Measurements from ENCODE around the gene ZNF503.

The ZNF503 gene

DNA sequence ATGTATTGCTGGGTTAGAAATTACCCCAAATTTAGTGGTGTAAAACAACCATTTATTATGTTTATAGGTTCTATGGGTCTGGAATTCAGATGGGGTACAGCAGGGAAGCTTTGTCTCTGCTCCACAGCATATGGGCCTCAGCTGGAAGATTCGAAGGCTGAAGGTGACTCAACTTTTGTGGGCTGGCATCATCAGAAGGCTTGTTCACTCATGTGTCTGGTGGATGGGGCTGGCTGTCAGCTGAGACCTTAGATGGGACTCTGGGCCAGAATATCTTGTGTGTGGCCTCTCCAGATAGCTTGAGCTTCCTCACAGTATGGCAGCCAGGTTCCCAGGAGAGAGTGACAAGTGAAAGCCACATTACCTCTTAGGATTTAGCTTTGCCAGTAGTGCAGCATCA lies 45.9 kb downstream of the ZNF503 start:
- H3K36me3 ChIP-seq (ENCODE audit: insufficient read depth, low read length), result no peaks in the 10 kb centered on the region
- H3K4me1 ChIP-seq (ENCODE audit: insufficient read depth, low read length, poor library complexity, severe bottlenecking), result no peaks in the 10 kb centered on the region
- H3K4me3 ChIP-seq (ENCODE audit: low read length, poor library complexity, severe bottlenecking), result no peak overlapping the region
- no peak overlapping the region for H3K4me2 ChIP-seq (ENCODE audit: low read depth, low read length, poor library complexity, severe bottlenecking)
- no peaks in the 10 kb centered on the region for H3K27me3 ChIP-seq (ENCODE audit: insufficient read depth, low read length, poor library complexity, severe bottlenecking)
- H3K9me2 ChIP-seq (replicated peaks; ENCODE audit: low read depth, low read length), result no peaks in the 10 kb centered on the region
- no peaks in the 10 kb centered on the region for H3F3A ChIP-seq (ENCODE audit: low read depth)
- no peak overlapping the region for H2AFZ ChIP-seq (ENCODE audit: low read length)
- H3K9me3 ChIP-seq (ENCODE audit: insufficient read depth, low read depth, low read length), result no peaks in the 10 kb centered on the region
- H4K20me1 ChIP-seq (ENCODE audit: insufficient read depth, low read length, poor library complexity, severe bottlenecking), result no peaks in the 10 kb centered on the region
- TF ChIP-seq EZH2phosphoT487 (IDR thresholded peaks at IDR 0.05; ENCODE audit: borderline replicate concordance), result no peak
- TF ChIP-seq, protein P1, sequence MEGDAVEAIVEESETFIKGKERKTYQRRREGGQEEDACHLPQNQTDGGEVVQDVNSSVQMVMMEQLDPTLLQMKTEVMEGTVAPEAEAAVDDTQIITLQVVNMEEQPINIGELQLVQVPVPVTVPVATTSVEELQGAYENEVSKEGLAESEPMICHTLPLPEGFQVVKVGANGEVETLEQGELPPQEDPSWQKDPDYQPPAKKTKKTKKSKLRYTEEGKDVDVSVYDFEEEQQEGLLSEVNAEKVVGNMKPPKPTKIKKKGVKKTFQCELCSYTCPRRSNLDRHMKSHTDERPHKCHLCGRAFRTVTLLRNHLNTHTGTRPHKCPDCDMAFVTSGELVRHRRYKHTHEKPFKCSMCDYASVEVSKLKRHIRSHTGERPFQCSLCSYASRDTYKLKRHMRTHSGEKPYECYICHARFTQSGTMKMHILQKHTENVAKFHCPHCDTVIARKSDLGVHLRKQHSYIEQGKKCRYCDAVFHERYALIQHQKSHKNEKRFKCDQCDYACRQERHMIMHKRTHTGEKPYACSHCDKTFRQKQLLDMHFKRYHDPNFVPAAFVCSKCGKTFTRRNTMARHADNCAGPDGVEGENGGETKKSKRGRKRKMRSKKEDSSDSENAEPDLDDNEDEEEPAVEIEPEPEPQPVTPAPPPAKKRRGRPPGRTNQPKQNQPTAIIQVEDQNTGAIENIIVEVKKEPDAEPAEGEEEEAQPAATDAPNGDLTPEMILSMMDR (conservative IDR thresholded peaks at IDR 0.05; ENCODE audit: low read length), result no peak
- H3K79me2 ChIP-seq (ENCODE audit: insufficient read depth, low read length), result no peaks in the 10 kb centered on the region
- no peak overlapping the region for H3K9ac ChIP-seq (ENCODE audit: low read depth, low read length, poor library complexity, severe bottlenecking)

DNA sequence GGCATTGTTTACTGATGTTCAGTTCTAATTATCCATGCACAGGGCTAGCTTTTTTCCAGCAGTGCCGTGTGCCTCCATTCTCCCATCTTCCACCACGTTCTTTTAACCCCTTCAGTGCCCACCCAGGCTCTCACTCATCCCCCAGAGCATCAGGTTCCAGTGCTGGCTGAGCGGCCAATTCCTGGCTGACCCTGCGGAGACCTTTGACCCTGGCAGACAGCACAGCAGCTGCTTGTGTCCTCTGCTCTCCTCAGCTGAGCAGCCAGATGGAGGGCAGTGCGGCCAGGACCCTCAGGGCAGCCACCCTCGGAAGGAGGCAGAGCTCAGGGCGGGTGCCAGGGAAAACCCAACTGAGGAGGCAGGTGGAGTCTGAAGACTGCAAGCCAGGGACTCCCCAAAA lies 48.4 kb downstream of the ZNF503 start:
- no peaks in the 10 kb centered on the region for H4K20me1 ChIP-seq (ENCODE audit: insufficient read depth, low read length, poor library complexity, severe bottlenecking)
- H3K4me1 ChIP-seq (ENCODE audit: insufficient read depth, low read length, poor library complexity, severe bottlenecking), result no peaks in the 10 kb centered on the region
- H3K9me2 ChIP-seq (replicated peaks; ENCODE audit: low read depth, low read length), result no peaks in the 10 kb centered on the region
- H3K9ac ChIP-seq (ENCODE audit: low read depth, low read length, poor library complexity, severe bottlenecking), result no peak overlapping the region
- H2AFZ ChIP-seq (ENCODE audit: low read length), result no peak overlapping the region
- H3K4me3 ChIP-seq (ENCODE audit: low read length, poor library complexity, severe bottlenecking), result no peak overlapping the region
- H3K9me3 ChIP-seq (ENCODE audit: insufficient read depth, low read depth, low read length), result no peaks in the 10 kb centered on the region
- H3K79me2 ChIP-seq (ENCODE audit: insufficient read depth, low read length), result no peaks in the 10 kb centered on the region
- H3K4me2 ChIP-seq (ENCODE audit: low read depth, low read length, poor library complexity, severe bottlenecking), result no peak overlapping the region
- no peaks in the 10 kb centered on the region for H3F3A ChIP-seq (ENCODE audit: low read depth)
- H3K27me3 ChIP-seq (ENCODE audit: insufficient read depth, low read length, poor library complexity, severe bottlenecking), result no peaks in the 10 kb centered on the region
- no peaks in the 10 kb centered on the region for H3K36me3 ChIP-seq (ENCODE audit: insufficient read depth, low read length)
- TF ChIP-seq, protein P1 (conservative IDR thresholded peaks at IDR 0.05; ENCODE audit: low read length), result no peak
- no peak for TF ChIP-seq EZH2phosphoT487 (IDR thresholded peaks at IDR 0.05; ENCODE audit: borderline replicate concordance)

DNA sequence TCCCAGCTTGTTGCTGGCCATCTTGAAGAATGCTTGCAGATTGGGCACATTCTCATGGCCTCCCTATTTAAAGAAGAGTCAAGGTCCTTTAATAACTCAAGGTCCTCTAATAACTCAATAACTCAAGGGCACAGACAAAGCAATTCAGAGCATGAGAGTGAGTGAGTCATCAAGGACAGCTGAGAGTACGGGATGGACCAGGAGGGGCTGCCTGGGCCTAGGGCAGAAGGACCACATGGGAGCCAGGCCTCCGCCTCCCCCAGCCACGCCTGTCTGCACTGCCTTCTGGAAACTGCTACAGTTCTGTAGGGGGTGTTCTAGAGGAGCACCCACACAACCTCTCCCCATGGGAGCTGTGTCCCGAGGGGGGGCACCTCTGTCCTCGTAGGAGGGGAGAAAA lies 48.9 kb downstream of the ZNF503 start:
- Histone ChIP-seq H3K27me3 (ENCODE audit: insufficient read depth, low read length, poor library complexity, severe bottlenecking) (no peaks in the 10 kb centered on the region), H3K79me2 (ENCODE audit: insufficient read depth, low read length) (no peaks in the 10 kb centered on the region), H3K9ac (ENCODE audit: low read depth, low read length, poor library complexity, severe bottlenecking) (no peak overlapping the region), H3K9me3 (ENCODE audit: insufficient read depth, low read depth, low read length) (no peaks in the 10 kb centered on the region), H3K4me1 (ENCODE audit: insufficient read depth, low read length, poor library complexity, severe bottlenecking) (no peaks in the 10 kb centered on the region), H3K4me3 (ENCODE audit: low read length, poor library complexity, severe bottlenecking) (no peak overlapping the region), H4K20me1 (ENCODE audit: insufficient read depth, low read length, poor library complexity, severe bottlenecking) (no peaks in the 10 kb centered on the region), H2AFZ (ENCODE audit: low read length) (no peak overlapping the region), H3K4me2 (ENCODE audit: low read depth, low read length, poor library complexity, severe bottlenecking) (no peak overlapping the region), H3K9me2 (replicated peaks; ENCODE audit: low read depth, low read length) (no peaks in the 10 kb centered on the region), H3F3A (ENCODE audit: low read depth) (no peaks in the 10 kb centered on the region), H3K36me3 (ENCODE audit: insufficient read depth, low read length) (no peaks in the 10 kb centered on the region)
- no peak for TF ChIP-seq EZH2phosphoT487 (IDR thresholded peaks at IDR 0.05; ENCODE audit: borderline replicate concordance)
- TF ChIP-seq, protein P1 (conservative IDR thresholded peaks at IDR 0.05; ENCODE audit: low read length), result no peak
